GM12891 (cell line): Measurements from ENCODE around the gene SERTAD3.
"Not testable (repeated sequence)": the region's sequence is repeated elsewhere in the genome, so short reads cannot be mapped to it uniquely, and the experiment has no call there.

Experiments used
- DNase-seq: peaks from one replicate; pipeline ENCODE4 v3.0.0; 2011; ENCODE audit warnings: low spot score; ENCODE audit not compliant: insufficient read length
- FAIRE-seq: peaks from 2 replicates; lab custom pipeline; 2011; peaks lifted over from hg19 to GRCh38; lab: Jason Lieb, UNC
- PAX5 ChIP-seq: IDR thresholded peaks from 2 replicates; pipeline ENCODE4 v1.6.1; 2011; ENCODE audit warnings: low read length, moderate library complexity, mild to moderate bottlenecking; ENCODE audit not compliant: insufficient read depth, severe bottlenecking
- POLR2A ChIP-seq: IDR thresholded peaks from 2 replicates; pipeline ENCODE4 v1.6.1; 2011; ENCODE audit warnings: low read depth, low read length, control low read depth
- POLR2AphosphoS5 ChIP-seq: IDR thresholded peaks from 2 replicates; pipeline ENCODE4 v1.6.1; 2011; ENCODE audit warnings: low read depth, low read length, control low read depth
- POU2F2 ChIP-seq: IDR thresholded peaks from 2 replicates; pipeline ENCODE4 v1.6.1; 2011; ENCODE audit warnings: low read depth, mild to moderate bottlenecking, control low read depth, low read length, moderate library complexity
- SPI1 ChIP-seq: IDR thresholded peaks from 2 replicates; pipeline ENCODE4 v1.6.1; 2011; ENCODE audit warnings: low read depth, low read length, control low read depth
- TAF1 ChIP-seq: IDR thresholded peaks from 2 replicates; pipeline ENCODE4 v1.6.1; 2011; ENCODE audit warnings: low read depth, low read length, control low read depth

The SERTAD3 gene

GRCh38 chr19:40411125-40411842, 32.9 kb downstream of the SERTAD3 start:
- TF ChIP-seq POLR2A (no peak), TAF1 (no peak), POLR2AphosphoS5 (no peak), PAX5 (no peak), POU2F2 (no peak), SPI1 (no peak)
- FAIRE-seq (peak; percentile 89), DNase-seq (no peak)

GRCh38 chr19:40410030-40410389, 34.1 kb downstream of the SERTAD3 start:
- no peak for TF ChIP-seq TAF1
- TF ChIP-seq POLR2A = no peak
- no peak for TF ChIP-seq SPI1
- TF ChIP-seq PAX5 = no peak
- no peak for TF ChIP-seq POU2F2
- TF ChIP-seq POLR2AphosphoS5 = no peak
- DNase-seq (no peak), FAIRE-seq (peak; percentile 28)

- DNase-seq = not testable (repeated sequence)
These were observed 35.6 kb downstream of the SERTAD3 start for GRCh38 chr19:40408598-40408925.

GRCh38 chr19:40407714-40408597, 36.2 kb downstream of the SERTAD3 start:
- FAIRE-seq (no peak), DNase-seq (no peak)
- peak; percentile 19; the same call in 1 of the 2 replicates for TF ChIP-seq SPI1
- no peak for TF ChIP-seq PAX5

More at GRCh38 chr19:40408598-40408925, 35.6 kb downstream of the SERTAD3 start:
- not testable (repeated sequence) for FAIRE-seq

GRCh38 chr19:40403262-40403984, 40.7 kb downstream of the SERTAD3 start:
- TF ChIP-seq TAF1 (no peak), PAX5 (no peak), POLR2A (no peak), SPI1 (no peak), POLR2AphosphoS5 (no peak), POU2F2 (no peak)
- DNase-seq (peak; percentile 92), FAIRE-seq (peak; percentile 76)

GRCh38 chr19:40400559-40400958, 43.6 kb downstream of the SERTAD3 start:
- TF ChIP-seq TAF1 (no peak), PAX5 (no peak), POLR2AphosphoS5 (no peak), POU2F2 (no peak), SPI1 (no peak), POLR2A (no peak)
- FAIRE-seq (no peak), DNase-seq (no peak)

- DNase-seq (peak; percentile 66), FAIRE-seq (peak; percentile 48)
These were observed 45.6 kb downstream of the SERTAD3 start for GRCh38 chr19:40398417-40399131.

GRCh38 chr19:40397568-40397906, 46.6 kb downstream of the SERTAD3 start:
- FAIRE-seq (no peak), DNase-seq (no peak)
- TF ChIP-seq TAF1 = no peak
- no peak for TF ChIP-seq POLR2AphosphoS5

More at GRCh38 chr19:40398417-40399131, 45.6 kb downstream of the SERTAD3 start:
- TF ChIP-seq PAX5 (no peak), TAF1 (no peak), POLR2A (no peak), POLR2AphosphoS5 (no peak), POU2F2 (no peak)

- TF ChIP-seq TAF1 (no peak), POLR2A (no peak), POLR2AphosphoS5 (no peak), SPI1 (no peak), PAX5 (no peak), POU2F2 (no peak)
- no peak for FAIRE-seq
- no peak for DNase-seq
These were observed 47.1 kb downstream of the SERTAD3 start for GRCh38 chr19:40396886-40397567.
